Testis (tissue), 2 donors: ENCODE data around the gene GPR39.

Experiments used
- CTCF ChIP-seq, 3 experiments: fragments of 450-650 bp in 2 of 3; fragments of 200-600 bp in 1 of 3; sonication (generic) in 1 of 3; IDR thresholded peaks; one replicate each; pipeline ENCODE4 v1.5.1; 2016 to 2019; ENCODE audit warnings: antibody characterized with exemption in 3 of 3, mild to moderate bottlenecking in 2 of 3, moderate library complexity in 1 of 3
- POLR2A ChIP-seq: fragments of 450-650 bp; IDR thresholded peaks from one replicate; pipeline ENCODE4 v1.6.1; 2017; ENCODE audit warnings: antibody characterized with exemption, mild to moderate bottlenecking, moderate library complexity

- TF ChIP-seq CTCF (IDR thresholded peaks at IDR 0.05) = no peak
- TF ChIP-seq POLR2A = no peak
Measured at GRCh38 chr2:132426033-132426432, 9.4 kb downstream of the GPR39 start.
